ENCODE results near the gene CPNE4. TPM values are rescaled to one million over a fixed set of nuclear protein-coding genes. Genes with fewer than 3 reads are reported as not detected.
A peak's percentile ranks its signal among the peaks of the same experiment; 100 is the strongest.

CPNE4 gene
- total RNA-seq, 1 experiment from 2014 or later, result not detected

GRCh38 chr3:131797776-131798175 is 237.0 kb downstream of the CPNE4 start:
- no peak for DNase-seq (ENCODE audit: low read depth)

DNA sequence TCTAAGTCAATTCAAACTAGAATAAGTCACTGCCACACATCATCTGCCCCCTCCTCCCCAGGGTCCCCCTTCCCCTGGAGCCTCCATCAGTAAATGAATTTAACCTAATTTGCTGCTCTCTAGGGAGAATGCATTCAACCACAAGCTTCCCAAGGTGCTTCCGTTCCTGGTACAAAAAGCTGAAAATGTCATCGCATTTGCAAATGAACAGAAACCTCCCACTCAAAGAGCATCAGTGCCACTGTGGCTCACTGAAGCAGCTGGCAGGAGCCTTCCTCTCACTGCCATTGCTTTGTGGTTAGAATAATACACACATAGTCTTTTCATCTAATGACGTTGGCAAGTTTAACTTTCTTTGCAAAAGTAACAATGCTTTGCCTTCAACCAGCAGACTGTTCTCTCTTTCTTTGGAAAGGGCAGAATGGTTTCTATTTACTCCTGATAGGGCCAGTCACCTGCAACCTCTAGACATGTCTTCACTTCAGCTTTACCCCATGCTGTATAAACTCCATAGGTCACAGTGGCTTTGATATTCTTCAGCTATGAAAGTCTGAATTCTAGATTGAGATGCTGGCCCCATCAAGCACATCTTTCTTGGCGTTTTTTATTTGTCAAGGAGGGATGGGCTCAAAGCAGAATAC is 238.1 kb downstream of the CPNE4 start:
- no peak for DNase-seq (ENCODE audit: low read depth)

DNA sequence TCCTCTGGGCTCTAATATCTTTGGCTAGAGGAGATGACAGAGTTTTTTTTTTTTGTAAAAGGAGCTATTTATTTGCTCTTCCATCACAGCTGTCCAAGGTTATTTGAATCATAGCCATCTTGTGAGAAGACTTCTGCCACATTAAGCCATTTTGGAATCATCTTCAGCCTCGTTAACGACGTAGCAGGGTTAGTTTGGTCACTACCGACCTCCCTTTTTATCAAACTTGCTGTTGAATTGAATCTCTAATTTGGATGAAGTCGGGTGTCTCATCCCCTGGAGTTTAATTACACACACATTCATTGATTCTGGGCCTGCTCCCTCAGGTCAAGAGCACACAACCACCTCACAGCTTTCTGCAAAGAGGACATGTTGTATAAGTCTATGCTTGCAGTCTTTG is 238.7 kb downstream of the CPNE4 start:
- DNase-seq (ENCODE audit: low read depth), result no peak

DNA sequence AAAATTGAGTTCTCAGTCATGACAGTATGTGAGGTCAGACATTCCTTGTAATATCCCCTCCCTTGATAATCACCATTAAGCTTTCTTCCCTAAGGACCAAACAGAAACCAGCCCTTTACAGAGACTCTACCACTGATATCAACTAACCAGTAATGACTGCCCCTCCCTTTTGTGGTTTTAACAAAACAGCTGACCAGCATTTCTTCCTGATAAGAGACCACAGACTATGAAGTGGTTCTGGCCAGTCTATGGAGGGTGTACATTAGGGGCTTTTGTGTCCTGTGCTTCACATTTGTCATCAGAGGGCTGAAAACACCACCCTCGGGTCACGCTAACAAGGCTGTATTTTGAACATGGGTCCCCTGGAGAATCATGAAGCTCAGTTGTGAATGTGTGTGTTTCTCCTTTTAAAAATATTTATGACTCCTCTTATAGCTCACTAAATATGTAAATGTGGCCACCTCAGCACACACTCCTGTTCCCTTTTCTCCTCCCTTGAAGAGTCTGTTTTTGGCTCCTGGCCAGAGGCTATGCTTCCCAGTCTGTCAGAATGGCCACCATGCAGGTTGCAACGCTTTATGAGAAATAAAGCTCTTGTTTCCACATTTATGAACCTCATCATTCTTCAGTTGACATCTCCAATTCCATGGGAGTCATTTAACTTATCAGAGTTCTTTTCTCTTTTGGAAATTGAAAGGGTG is 239.3 kb downstream of the CPNE4 start:
- DNase-seq (ENCODE audit: low read depth), result peak; percentile 42

GRCh38 chr3:131794766-131795388 is 239.9 kb downstream of the CPNE4 start:
- DNase-seq (ENCODE audit: low read depth), result peak; percentile 15

DNA sequence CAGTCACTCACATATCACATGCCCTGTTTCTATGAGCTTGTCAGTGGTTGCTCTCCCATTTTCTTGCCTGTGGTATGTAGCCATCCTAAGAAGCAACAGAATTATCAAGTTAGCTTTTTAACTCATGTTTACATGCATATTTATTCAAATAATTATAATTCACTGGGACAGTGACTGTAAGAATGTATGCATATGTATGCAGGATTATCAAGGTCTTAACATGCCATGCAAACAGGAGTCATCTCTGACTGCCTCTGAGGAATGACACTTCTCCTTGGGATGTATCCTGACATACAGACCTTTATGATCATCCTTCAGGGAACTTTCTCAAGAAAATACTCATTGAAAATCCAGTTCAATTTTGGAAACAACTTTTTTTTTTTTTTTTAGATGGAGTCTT is 240.9 kb downstream of the CPNE4 start:
- DNase-seq (ENCODE audit: low read depth), result no peak

- DNase-seq (ENCODE audit: low read depth), result no peak
Observed at GRCh38 chr3:131789188-131789587, 245.6 kb downstream of the CPNE4 start.

GRCh38 chr3:131786386-131786785 is 248.4 kb downstream of the CPNE4 start:
- no peak for DNase-seq (ENCODE audit: low read depth)

DNA sequence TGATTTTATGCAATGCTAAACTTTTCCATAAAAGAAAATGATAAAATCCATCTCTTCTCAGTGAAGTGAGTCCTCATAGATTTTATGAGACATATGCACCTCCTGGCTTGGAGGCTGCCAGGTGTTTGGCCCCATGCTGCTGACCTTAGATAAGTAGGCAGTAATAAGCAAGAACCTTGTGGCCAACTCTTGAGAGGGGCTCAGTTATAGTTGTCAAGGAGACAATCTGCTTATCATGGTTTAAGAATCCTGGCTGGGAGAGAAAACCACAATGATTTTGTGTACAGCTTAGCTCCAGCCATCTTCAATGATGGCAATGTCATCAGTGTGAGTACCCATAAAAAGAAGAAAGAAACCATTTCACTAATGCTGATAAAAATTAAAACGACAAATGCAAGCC is 252.1 kb downstream of the CPNE4 start:
- DNase-seq (ENCODE audit: low read depth), result no peak

GRCh38 chr3:131778526-131778925 is 256.3 kb downstream of the CPNE4 start:
- DNase-seq (ENCODE audit: low read depth), result no peak

- no peak for DNase-seq (ENCODE audit: low read depth)
Observed at GRCh38 chr3:131775650-131776049, 259.2 kb downstream of the CPNE4 start.

DNA sequence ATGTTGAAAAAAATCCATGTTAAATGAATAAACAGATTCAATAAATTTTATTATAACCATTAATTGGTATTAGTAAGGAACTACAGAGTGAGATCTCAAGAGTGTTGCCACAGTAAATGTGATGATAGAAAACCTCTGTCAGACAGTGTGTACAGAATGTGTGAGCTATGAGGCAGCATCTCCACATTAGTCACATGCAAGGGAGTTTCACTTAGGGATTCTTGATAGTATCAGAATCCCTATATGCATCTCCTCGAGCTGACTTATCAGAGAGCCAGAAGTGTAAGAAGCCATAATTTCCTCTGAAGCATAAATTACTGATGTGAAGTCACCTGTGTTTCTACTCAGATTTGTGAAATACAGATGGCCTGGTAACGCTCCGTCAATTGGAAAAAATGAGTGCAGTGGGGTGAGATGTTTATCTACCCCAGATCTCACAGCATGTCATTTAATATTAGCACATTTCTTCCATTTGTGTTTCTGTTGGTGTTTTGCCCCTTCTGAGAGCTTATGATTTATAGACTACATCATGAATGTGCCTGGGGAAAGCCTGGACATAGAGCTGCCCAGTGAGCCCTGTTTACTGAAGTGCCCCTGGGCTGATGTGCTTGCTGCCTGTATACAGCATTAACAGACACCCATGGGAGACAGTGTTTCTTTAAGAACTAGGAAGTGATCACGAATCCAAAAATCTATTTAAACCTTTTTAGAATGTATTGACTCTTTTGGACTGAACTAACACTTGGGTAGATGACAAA is 262.4 kb downstream of the CPNE4 start:
- DNase-seq (ENCODE audit: low read depth), result no peak

DNA sequence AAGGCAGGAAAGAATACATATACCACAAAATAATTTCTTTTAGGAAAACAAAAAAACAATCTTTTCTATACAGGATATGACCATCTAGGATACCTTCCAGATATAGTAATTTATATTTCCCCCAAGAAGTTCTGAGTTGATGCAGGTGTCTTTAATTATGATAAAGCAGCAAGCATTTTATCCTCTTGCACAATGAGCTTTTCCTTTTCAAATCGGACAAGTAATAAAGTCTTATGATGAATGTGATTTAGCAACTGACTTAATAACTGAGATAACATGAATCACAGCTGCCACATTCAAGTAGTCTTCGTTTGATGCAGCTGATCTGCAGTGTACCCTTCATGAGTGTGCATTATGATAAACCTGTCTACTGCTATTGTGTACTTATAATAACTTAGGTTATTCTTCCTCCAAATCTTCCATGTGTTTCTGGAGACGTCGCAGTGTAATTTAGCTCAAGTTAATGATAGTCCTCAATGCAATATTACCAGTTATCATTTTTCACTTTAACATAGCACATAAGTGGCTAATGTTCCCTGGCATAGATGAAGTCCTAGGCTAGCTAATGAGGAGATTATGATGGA is 271.7 kb downstream of the CPNE4 start:
- no peak for DNase-seq (ENCODE audit: low read depth)

- DNase-seq (ENCODE audit: low read depth), result no peak
Observed at GRCh38 chr3:131756405-131756804, 278.4 kb downstream of the CPNE4 start.

- DNase-seq (ENCODE audit: low read depth), result no peak
Observed at GRCh38 chr3:131755380-131755779, 279.4 kb downstream of the CPNE4 start.

- DNase-seq (ENCODE audit: low read depth), result no peak
Observed at GRCh38 chr3:131750256-131750655, 284.6 kb downstream of the CPNE4 start.

- DNase-seq (ENCODE audit: low read depth), result no peak
Observed at GRCh38 chr3:131749826-131750225, 285.0 kb downstream of the CPNE4 start.

DNA sequence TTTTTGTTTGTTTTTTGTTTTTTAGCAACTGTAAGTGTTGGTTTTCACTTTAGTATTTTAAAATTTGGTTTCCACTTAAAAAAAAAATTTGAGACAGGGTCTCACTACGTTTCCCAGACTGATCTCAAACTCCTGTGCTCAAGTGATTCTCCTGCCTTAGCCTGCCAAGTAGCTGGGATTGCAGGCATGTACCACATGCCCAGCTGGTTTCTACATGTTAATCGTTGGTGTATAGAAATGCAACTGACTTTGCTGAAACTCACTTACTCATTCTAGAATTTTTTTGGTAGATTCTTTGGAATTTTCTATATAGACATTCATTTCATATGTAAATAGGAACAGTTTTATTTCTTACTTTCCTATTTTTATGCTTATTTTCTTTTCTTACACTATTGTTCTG is 287.3 kb downstream of the CPNE4 start:
- no peak for DNase-seq (ENCODE audit: low read depth)

GRCh38 chr3:131744765-131745164 is 290.0 kb downstream of the CPNE4 start:
- DNase-seq (ENCODE audit: low read depth), result no peak

- no peak for DNase-seq (ENCODE audit: low read depth)
Observed at GRCh38 chr3:131743126-131743525, 291.7 kb downstream of the CPNE4 start.

DNA sequence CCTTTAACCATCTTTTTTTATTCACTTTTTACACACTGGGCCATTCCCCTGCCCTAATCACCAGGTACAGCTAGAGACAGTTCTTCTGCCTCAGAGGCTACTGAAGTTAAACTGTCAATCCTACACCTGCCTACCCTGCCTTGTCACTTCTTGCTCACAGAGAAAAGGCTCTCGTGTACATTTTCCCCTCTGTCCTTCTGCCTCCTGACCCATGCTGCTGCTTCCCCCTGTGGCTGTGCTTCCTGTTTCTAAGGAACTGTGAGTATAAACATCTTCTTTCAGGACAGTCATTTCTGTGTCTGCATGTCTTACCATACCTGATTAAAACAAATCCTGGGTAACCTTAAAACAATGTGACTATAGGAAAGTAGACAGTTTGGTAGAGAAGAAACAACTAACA is 295.6 kb downstream of the CPNE4 start:
- no peak for DNase-seq (ENCODE audit: low read depth)

- no peak for DNase-seq (ENCODE audit: low read depth)
Observed at GRCh38 chr3:131738095-131738494, 296.7 kb downstream of the CPNE4 start.
